GM18508 (cell line): ENCODE measurements around the gene DCUN1D2.

Experiments used
- ATAC-seq: cut with Tn5 transposase; IDR thresholded peaks from one replicate; pipeline ENCODE4 v1.9.1; 2021; ENCODE audit warnings: moderate number of reproducible peaks; ENCODE audit not compliant: insufficient read depth, unreplicated experiment

DCUN1D2 gene

GRCh38 chr13:113428871-113429607, 61.5 kb downstream of the DCUN1D2 start:
- no peak for ATAC-seq

DNA sequence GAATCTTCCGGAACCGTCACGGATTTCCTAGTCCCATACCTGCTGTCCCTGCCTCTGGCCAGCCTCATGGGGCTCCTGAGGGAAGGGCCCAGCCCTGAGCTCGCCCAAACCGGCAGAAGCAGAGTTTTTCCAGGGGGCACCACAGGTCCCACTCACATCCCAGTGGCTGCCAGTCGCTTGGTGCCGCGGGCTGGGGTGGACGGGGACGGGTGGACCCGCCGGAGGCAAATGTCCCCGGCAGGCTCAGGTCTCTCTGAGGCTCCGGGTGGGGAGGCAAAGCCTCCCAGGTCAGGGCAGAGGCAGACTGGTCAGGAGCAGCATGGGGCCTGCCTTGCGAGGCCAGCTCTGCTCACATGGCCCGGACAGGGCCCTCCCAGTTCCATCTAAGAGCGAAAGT, 62.0 kb downstream of the DCUN1D2 start:
- no peak for ATAC-seq

GRCh38 chr13:113427562-113428468, 62.7 kb downstream of the DCUN1D2 start:
- no peak for ATAC-seq

DNA sequence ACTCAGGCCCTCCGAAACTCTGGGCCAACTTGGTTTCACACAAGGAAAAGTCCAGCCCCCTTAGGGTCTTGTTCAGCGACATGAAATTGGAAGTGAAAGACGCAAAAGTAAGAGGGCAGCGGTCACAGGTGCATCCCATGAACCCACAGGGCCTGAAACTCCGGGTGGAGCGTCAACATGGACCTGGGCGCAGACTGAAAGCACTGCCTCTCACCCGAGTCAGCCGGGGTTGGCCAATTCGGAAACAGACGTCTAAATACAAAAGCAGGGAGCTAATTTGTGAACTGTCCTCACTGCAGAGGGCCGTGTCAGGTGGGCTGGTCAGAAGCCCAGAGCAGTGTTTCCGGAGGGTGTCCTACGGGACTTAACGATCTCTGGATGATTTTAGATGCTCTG, 63.9 kb downstream of the DCUN1D2 start:
- no peak for ATAC-seq

DNA sequence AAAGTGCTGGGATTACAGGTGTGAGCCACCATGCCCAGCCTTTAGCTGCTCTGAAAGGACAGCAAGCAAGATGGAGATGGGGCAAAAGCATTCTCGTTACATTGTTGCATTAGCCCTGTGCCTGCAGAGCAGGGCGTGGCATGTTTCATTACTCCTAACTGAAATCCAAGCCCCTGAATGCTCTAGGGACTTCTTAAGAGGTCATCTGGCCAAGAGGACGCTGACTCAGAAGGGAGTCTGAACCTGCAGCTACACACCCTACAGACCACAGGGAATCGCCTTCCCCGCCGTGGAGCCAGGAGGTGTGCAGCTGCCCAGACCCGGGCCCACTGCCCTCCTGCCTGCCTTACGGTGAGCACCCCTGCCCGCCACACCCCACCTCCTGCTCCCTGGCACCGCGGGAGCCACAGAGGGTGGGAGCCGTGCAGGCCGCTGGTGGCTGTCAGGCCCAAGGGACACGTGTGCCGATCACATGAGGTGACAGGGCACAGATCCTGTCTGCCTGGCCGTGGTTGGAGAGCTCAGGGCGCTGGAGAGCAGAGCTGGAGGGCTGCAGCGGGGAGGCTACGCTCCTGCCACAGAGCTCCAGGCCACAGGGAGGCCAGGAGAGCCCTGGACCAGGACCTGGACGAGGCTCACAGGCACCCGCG, 64.4 kb downstream of the DCUN1D2 start:
- ATAC-seq: no peak

DNA sequence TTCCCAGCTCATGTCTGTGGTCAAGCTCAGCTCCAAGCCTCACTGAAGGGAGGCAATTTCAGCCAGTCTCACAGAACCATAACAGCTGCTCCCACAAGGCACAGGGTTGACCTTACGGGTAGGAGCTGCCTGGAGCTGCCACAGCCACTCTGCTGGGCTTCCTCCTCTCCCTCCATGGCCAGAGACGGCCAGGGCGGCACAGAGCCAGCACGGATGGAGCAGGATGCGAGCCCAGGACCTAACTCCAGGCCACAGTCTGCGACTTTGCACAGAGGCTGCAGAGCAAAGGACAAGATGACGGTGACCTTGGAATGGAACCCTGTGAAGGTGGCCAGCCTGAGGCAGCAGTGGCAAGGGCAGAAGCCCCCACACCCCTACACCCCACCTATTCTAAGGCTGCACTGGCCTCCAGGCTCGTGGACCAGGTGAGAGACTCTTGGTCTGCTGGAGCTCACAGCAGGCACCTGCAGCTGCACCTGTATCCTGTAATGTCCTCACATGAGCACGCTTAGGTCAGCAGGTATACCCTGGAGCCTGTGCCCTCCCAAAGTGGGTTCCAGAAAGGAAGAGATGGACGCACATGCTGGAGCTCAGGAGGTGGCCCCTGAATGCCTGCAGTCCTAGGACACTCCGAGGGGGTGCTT, 66.9 kb downstream of the DCUN1D2 start:
- ATAC-seq: no peak

- ATAC-seq: no peak
Measured at GRCh38 chr13:113422807-113423519, 67.5 kb downstream of the DCUN1D2 start.

DNA sequence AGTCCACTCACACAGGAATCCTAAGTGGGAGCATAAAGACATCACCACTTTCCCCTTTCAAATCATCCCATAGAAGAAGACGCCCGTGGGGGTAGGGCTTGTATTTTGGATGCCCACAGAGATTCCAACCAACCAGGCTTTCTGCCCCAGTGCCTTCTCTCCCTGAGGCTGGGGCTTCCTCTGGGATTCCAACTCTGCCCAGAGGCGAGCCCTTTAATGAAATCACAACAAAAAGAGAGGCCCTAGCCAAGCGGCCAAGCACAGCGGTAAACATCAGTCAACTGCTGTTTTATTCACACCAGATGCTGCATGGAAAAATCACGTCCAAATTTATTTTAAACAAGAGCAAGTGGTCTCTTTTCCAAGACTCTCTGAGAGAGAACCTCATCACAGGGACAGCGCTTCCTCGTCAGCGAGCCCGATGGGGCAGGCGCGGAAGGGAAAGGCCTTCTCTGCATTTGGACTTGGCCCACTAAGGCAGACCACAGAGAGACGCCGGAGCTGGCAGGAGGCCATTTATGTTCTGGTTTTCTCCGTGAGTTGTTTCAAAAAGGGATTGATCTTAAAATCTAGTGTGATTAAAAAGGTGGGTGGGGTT, 68.7 kb downstream of the DCUN1D2 start:
- no peak for ATAC-seq

DNA sequence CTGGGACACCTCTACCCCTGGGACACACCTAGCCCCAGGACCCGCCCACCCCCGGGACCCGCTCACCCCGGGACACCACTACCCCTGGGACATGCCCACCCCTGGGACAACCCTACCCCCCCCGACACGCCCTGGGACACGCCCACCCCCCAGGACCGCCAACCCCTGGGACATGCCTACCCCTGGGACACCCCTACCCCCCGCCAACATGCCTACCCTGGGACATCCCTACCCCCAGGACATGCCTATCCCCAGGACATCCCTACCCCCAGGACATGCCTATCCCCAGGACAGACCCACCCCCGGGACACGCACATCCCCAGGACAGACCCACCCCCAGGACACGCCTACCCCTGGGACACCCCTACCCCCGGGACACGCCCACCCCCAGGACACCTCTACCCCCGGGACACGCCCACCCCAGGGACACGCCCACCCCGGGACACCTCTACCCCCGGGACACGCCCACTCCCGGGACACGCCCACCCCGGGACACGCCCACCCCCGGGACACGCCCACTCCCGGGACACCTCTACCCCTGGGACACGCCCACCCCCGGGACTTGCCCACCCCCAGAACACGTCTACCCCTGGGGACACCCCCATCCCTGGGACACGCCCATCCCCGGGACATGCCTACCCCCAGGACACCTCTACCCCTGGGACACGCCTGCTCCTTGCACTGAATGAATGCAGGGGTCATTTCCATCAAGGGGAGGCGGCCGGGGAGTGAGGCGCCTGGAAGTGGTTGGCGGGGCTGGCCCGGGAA, 69.5 kb downstream of the DCUN1D2 start:
- no peak for ATAC-seq

- no peak for ATAC-seq
Measured at GRCh38 chr13:113420232-113420631, 70.3 kb downstream of the DCUN1D2 start.

- no peak for ATAC-seq
Measured at GRCh38 chr13:113419531-113420193, 70.8 kb downstream of the DCUN1D2 start.

DNA sequence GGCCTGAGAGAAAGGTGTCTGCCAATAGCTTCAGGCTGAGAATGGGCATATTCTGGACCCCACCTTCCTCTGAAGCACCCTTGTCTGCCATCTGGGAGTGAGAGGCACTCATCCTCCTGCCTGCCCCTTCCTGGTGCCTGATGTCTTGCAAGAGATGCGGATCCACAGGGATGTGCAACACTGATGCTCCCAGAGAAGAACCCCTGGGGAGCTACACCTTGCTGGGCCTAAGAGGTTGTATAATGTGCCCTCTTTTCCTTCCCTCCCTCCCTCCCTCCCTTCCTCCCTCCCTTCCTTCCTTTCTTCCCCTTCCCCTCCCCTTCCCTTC, 71.8 kb downstream of the DCUN1D2 start:
- ATAC-seq: no peak

DNA sequence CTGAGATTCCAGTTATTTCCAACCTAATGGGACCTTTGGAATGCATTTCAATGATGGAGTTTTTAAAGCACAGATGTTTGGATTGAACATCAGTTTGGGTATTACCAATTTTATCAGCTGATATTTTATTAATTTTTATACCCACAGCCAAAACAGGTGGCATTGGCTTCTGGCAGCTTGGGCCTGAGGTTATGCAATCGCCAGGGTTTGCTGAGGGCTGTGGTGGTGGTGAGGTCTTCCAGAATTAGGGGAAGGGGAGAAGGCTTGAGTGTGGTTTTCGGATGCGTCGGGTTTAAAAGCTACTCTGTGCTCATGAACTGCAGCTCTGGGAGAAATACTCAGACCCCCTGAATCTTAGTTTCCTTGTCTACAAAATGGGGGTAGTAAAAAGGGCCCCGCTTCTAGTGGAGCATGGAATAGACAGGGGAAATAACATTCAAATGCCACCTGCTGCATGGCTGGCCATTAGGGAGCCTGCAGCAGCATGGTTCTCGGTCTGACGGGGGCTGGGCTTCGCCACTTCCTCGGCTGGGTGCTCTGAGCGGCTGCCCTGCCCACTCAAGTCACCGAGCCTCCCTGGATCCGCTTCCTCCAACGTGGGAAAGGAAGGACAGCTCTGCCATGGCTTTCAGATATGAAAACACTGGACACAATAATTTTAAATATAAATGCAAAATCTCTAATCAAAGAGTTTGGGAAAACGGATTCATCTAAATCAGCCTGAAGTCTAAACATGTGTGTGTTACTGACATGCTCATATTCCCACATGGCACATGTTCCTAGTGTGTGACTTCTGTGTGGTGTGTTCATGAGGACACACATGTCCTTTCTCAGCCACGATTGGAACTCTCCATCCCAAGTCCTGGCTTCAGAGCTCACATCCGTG, 72.4 kb downstream of the DCUN1D2 start:
- no peak for ATAC-seq

DNA sequence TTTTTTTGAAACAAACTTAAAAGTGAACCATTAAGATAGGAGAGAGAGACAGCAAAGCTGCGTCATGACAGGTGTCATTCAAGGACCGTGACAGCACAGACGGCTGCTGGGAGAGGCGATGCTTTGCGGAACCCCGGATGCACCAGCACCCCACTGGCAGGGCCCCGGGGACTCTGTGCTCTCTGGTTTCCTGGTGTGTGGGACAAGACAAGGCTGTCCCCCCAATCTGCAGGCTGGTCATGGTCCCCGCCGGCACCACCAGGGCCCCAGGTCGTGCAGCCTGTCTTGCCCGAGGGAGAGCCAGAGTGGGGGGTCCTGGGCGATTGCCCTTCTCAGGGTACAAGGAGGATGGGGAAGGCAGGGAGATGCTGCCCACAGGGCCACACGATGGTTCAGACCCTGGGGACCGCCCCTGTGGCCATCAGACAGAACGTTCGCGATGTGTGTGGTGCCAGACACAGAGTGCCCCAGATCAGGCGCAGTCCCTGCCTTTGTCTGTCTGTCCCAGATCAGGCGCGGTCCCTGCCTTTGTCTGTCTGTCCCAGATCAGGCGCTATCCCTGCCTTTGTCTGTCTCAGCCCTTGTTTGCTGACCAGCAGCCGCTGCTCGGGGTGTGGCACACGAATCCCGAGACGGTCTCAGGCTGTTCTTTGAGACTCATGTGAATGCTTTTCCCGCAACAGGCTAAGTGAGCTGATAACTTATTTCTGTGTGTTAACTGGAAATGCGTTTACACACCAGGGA, 73.3 kb downstream of the DCUN1D2 start:
- ATAC-seq: no peak

DNA sequence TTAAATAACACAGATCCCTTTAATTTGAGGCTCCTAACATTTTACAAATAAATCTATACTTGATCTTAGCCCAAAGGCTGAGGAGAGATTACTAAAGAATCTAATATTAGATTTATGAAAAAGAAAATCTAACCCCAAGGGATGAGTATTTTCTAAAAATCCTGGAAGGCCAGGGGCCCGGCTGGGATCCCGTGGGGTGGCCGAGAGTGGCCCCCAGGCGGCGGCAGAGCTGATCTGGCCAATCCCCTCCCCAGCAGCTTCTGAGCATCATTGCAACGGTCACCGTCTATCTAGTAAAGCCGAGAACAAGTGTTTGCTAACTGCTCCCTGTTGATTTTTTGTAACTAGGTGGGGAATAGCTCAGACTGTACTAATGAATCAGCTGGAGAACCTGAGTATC, 74.7 kb downstream of the DCUN1D2 start:
- no peak for ATAC-seq

- no peak for ATAC-seq
Measured at GRCh38 chr13:113415032-113415431, 75.5 kb downstream of the DCUN1D2 start.

DNA sequence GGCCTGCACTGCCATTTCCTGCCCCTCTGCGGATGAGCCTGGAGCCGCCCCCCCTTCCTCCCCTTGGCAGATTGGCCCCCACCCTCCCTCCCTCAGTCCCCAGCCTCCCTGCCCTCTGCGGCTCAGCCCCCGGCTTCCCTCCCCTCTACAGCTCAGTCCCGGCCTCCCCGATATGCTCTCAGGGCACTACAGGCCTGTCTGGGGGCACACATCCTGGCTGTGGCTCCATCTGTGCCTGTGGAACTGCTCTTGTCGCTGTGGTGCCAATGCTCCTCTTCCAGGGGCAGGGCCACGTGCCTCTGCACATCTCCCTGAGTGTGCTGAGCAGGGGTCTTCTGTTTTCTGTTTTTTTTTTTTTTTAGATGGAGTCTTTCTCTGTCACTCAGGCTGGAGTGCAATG, 76.2 kb downstream of the DCUN1D2 start:
- no peak for ATAC-seq
